Daoy (cell line): Measurements from ENCODE around the gene NCOA1. TPM values are rescaled to one million over a fixed set of nuclear protein-coding genes. Genes with fewer than 3 reads are reported as not detected.
"Not testable (repeated sequence)": the region's sequence is repeated elsewhere in the genome, so short reads cannot be mapped to it uniquely, and the experiment has no call there.

ENCODE experiments used
- DNase-seq: peaks from one replicate; pipeline ENCODE4 v3.0.0-alpha.2; 2015; ENCODE audit warnings: low read depth
- total RNA-seq: library from RNA; depleted of rRNA; stranded (reverse); fragments of >200 nt; shearing (Covaris generic); gene quantifications from 2 replicates; pipeline ENCODE4 v1.2.3, GENCODE V29; 2014

The NCOA1 gene
- total RNA-seq, 1 experiment from 2014 or later = 5.5 TPM

DNA sequence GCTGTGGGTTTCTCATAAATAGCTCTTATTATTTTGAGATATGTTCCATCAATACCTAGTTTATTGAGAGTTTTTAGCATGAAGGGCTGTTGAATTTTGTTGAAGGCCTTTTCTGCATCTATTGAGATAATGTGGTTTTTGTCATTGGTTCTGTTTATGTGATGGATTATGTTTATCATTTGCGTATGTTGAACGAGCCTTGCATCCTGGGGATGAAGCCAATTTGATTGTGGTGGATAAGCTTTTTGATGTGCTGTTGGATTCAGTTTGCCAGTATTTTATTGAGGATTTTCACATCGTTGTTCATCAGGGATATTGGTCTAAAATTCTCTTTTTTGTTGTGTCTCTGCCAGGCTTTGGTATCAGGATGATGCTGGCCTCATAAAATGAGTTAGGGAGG is 42.5 kb downstream of the NCOA1 start:
- DNase-seq = not testable (repeated sequence)

- no peak for DNase-seq
These were observed 47.7 kb downstream of the NCOA1 start for GRCh38 chr2:24538720-24539119.

DNA sequence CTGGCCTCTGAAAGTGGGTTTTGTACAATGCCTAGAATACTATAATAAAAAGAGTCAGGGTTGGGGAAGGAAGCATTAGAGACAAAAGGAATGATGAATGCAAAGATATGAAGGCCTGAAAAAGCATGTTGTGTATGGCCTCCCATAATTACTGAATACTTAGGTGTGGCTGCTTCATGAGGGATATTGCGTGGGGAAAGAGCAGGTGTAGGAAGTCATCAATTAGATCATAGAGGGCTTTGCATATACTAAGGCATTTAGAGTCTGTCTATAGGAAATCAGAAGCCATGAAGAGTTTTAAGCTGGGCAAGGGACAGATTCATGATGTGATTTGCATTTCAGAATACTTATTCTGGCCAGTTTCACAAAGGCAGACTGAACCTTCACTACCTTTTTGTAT is 48.2 kb downstream of the NCOA1 start:
- no peak for DNase-seq

DNA sequence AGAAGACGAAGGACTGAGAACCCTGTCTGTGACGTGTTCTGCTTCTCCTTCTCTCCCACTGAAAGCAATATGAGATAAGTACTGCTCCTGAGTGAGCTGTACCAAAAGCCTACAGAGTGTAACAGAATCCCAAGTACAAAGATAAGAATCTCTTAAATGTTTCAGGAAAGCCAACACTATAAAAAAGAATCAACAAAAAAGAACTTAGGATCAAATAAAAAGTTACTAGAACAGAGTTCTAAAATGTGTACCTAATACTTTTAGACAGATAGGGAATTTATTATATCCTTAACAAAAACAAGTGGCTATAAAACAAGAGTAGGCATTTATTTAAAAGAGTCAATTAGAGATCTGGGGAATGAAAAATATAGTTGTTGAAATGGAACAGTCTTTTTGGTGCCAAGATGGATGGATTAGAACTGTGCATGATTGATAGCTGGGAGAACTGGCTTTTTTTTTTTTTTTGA is 49.0 kb downstream of the NCOA1 start:
- no peak for DNase-seq

- no peak for DNase-seq
These were observed 50.6 kb downstream of the NCOA1 start for GRCh38 chr2:24541621-24542020.

DNA sequence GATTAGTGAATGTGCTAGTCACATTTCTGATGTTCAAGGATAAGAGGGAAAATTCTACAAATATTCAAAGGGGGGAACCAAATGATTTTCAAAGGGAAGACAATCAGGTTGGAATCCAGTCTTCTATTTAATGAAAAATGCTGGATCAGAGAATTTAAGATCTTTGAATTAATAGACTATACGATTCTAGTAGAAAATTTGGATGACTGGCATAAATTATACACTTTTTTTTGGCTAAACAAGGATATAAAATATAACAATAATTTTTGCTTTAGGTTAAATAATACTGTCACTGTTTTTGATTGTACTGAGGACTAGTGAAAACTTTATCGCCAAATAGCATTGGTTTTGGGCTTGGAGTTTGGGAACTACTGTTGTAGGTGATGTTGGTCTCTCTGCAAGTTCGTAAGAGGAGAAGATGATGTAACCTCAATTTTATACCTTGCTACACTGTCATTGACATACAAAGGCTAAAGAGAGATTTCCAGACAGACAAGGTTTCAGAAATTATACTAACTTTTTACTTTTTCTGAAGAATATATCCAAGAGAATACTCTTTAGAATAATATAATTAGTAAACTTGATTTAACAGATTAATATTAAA is 51.3 kb downstream of the NCOA1 start:
- DNase-seq = no peak

- DNase-seq = no peak
These were observed 52.2 kb downstream of the NCOA1 start for GRCh38 chr2:24543252-24543651.

DNA sequence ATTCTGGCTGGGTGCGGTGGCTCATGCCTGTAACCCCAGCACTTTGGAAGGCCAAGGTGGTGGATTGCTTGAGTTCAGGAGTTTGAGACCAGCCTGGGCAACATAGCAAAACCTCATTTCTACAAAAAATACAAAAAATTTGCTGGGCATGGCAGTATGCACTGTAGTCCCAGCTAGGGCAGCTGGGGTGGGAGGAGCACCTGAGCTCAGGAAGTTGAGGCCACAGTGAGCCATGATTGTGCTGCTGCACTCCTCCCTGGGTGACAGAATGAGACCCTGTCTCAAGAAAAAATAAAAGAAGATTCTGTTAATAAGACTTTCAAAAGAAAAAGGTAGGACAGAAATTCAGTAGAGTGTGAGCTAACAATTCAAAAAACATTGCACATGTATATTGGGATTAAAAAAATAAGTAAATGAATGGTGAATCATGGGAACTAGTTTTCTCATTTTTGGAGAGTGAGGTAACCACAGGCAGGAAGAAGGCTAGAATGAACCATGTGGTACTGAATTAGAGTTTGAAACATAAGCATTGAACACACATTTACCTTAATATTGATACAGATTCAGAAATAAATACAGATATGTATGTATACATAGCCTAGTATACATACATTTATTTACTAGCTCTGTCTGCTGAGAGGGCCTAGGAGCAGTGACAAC is 53.5 kb downstream of the NCOA1 start:
- DNase-seq = no peak

DNA sequence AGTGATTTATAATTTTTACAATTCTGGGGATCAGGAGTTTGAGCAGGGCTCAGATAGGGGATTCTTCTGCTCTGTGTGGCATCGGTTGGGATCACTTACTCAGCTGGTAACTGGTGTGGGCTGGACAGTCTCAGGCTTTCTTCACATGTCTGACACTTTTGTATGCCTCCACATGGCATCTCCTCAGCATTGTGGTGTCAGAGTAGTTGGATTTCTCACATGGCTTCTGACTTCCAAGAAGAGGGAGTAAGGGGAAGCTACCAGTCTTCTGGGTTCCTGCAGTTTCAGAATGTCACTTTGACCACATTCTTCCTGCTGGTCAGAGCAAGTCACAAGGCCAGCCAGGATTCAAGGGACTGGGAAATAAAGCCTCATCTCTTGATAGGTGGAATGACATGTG is 55.6 kb downstream of the NCOA1 start:
- DNase-seq = no peak

DNA sequence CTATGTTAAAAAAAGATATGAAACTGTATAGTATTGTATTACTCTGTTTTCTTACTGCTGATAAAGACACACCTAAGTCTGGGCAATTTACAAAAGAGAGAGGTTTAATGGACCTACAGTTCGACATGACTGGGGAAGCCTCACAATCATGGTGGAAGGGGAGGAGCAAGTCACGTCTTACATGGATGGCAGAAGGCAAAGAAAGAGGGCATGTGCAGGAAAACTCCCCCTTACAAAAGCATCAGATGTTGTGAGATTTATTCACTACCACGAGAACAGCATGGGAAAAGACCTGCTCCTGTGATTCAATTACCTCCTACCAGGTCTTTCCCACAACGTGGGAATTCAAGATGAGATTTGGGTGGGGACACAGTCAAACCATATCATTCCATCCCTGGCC is 57.0 kb downstream of the NCOA1 start:
- no peak for DNase-seq

DNA sequence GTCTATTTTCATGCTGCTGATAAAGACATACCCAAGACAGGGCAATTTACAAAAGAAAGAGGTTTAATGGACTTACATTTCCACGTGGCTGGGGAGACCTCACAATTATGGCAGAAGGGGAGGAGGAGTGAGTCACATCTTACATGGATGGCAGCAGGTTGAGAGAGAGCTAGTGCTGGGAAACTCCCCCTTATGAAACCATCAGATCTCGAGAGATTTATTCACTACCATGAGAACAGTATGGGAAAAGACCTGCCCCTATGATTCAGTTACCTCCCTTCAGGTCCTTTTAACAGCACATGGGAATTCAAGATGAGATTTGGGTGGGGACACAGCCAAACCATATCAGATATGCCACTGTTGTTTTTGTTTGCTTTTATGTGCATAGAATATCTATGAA is 59.2 kb downstream of the NCOA1 start:
- DNase-seq = not testable (repeated sequence)

DNA sequence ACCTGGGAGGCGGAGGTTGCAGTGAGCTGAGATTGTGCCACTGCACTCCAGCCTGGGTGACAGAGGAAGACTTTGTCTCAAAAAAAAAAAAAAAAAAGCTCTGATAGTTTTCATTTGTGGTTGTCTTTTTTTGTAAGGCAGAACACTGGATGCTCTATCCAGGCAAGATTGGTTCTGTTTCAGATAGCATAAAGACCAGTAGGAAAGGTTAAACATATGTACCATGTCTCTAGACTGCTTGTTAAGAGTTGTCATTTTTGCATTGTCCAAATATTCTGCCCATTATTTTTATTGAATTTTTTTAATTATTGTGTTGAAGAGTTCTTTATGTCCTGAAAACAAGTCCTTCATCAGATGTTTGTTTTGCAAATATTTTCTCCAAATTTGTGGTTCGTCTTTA is 60.0 kb downstream of the NCOA1 start:
- DNase-seq = no peak

DNA sequence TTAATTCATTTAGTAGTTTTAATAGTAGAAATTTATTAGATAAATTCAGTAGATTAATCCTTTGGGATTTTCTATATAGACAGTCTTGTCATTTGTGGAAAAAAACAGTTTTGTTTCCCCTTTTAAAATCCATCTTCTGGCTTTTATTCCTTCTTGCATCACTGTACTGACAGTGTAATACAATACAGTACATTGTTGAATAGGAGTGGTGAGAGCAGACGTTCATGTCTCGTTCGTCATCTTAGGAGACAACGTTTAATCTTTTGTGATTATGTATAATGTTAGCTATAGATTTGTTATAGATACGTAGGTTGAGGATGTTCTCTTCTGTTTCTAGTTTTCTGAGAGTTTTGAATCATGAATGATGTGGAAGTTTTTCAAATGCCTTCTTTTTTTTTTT is 61.8 kb downstream of the NCOA1 start:
- DNase-seq = no peak

DNA sequence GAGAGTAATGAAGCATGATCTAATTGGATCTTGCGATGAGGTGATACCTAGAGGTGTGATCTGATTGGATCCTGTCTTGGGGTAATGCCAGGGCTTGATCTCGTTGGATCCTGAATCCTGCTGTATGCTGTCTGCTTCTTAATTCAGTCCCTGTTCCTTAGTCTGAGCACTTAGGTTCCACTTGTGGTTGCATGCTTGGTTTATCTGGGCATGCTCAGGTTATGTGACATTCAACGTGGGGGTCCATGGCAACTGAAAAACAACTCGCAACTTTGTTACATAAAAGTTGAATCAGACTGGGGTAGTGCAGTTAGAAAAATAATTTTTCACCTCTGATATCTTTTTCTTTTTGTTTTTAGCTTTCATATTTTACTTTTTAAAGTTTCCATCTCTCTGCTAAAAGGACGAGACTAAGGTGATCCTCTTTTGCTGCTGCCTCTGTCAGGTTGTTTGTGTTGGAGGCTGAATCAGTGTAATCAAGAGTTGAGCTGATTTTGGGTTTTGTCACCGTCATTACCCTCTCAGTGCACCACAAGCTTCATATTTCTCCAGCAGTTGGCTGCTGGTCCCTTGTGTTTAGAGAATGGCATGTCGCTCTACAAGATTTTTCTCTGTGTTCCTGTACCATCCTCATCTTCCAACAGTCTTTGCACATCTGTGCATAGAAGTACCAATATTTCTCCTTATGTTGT is 67.9 kb downstream of the NCOA1 start:
- no peak for DNase-seq

- DNase-seq = no peak
These were observed 68.5 kb downstream of the NCOA1 start for GRCh38 chr2:24559473-24560113.

DNA sequence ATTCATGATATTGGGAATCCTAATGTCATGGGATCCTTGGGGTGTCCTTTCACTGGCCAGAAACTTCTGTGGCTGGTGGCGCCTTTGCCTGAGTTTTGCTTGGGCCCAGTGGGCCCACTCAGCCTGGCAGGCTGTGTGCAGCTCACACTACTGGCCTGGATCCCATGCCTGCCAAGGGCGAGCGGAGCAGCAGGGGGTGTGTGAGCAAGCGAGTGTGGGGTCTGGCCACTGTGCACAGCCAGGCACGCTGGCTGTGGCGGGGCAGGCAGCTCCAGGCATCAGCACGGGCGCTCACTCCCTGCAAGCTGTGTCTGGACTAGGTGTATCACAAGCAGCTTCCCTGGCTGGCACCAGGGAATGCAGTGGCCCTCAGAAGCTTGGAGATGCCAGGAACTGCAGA is 74.5 kb downstream of the NCOA1 start:
- DNase-seq = no peak

- DNase-seq = no peak
These were observed 75.2 kb downstream of the NCOA1 start for GRCh38 chr2:24566209-24566608.

GRCh38 chr2:24566630-24567029 is 75.6 kb downstream of the NCOA1 start:
- no peak for DNase-seq

DNA sequence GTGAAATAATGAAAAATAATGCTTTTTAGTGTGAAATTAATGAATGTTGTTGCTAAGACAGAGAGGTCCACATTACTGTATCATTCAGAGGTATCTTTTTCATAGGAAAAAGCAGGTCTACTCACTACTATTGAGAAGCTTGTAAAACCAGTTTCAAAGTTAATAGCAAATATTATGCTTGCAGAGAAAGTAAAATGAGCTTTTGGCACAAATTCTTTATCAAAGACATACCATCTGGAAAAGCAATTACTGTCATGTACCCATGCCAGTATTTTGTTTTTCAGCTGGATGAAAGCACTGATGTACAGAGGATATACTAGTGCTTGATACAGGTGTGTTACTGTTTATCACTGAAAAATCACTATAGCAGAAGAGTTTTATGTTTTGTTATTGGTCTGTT is 77.5 kb downstream of the NCOA1 start:
- DNase-seq = no peak

DNA sequence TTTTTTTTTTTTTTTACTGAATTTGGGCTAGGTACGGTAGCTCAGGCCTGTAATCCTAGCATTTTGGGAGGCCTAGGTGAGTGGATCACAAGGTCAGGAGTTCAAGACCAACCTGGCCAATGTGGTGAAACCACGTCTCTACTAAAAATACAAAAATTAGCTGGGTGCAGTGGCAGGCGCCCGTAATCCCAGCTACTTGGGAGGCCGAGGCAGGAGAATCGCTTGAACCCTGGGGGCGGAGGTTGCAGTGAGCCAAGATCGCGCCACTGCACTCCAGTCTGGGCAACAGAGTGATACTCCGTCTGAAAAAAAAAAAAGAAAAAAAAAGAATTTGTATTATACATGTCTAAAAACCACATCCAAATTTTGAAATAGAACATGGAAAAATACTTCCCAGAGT is 78.5 kb downstream of the NCOA1 start:
- DNase-seq = not testable (repeated sequence)

DNA sequence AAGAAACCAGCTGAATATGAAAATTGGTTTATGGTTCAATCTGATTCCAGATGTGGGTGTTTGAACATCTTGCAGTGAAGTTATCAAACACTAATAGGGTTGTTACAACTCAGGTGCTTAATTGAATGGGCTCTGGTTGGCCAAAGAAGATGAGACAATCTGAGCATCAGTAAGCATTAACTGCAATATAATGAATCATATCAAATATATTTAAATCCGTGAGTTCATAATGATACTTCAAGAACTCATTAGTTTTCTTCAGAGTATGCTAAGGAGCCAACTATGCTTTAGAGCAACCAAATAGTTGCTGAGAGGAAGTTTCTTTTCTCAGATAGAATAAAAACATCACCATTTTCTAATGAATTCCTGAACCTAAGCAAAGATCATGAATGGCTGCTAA is 79.2 kb downstream of the NCOA1 start:
- DNase-seq = no peak

GRCh38 chr2:24571828-24572442 is 80.9 kb downstream of the NCOA1 start:
- no peak for DNase-seq
